IPS-NIHi7 (cell line): Measurements from ENCODE around the gene NTSR1.
A peak's percentile ranks its signal among the peaks of the same experiment; 100 is the strongest.

Source experiments
- DNase-seq: peaks from one replicate; pipeline ENCODE4 v3.0.0; 2012; ENCODE audit warnings: mixed read lengths; ENCODE audit errors: extremely low spot score

NTSR1 gene

GRCh38 chr20:62693524-62693922 lies 15.1 kb upstream of the NTSR1 start:
- no peak for DNase-seq

- no peak for DNase-seq
Measured at GRCh38 chr20:62694106-62694505, 14.5 kb upstream of the NTSR1 start.

DNA sequence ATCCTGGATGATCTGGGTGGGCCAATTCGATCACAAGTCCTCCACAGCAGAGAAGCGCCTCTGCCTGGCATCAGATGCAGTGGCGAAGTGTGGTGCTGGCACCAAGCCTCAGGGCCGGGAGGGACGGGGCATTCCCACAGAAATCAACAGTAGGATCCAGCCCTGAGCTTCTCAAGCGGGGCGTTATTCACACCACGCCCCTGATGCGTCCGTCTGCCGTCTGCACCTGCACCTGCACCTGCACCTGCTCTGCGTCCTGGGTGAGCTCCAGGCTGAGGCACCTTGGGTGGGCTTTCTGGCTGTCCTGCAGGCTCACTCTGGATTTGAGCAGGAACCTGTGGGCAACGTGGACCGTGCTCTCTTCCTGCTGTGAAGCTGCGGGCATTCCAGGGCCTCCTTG lies 13.8 kb upstream of the NTSR1 start:
- no peak for DNase-seq

- no peak for DNase-seq
Measured at GRCh38 chr20:62695448-62696414, 12.9 kb upstream of the NTSR1 start.

DNA sequence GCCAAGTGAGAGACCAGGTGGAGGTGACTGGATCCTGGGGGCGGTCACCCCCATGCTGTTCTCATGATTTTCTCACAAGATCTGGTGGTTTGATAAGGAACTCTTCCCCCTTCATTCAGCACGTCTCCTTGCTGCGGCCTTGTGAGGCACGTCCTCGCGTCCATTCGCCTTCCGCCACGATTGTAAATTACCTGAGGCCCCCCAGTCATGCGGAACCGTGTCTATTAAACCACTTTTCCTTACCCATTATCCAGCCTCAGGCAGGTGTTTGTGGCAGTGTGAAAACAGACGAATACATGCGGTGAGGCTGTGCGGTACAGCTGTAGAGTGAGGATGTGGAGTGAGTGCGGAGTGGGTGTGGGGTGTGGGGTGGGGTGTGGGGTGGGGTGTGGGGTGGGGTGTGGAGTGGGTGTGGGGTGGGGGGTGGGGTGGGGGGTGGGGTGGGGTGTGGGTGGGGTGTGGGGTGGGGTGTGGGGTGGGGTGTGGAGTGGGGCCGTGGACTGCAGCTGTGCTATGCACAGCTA lies 12.1 kb upstream of the NTSR1 start:
- no peak for DNase-seq

DNA sequence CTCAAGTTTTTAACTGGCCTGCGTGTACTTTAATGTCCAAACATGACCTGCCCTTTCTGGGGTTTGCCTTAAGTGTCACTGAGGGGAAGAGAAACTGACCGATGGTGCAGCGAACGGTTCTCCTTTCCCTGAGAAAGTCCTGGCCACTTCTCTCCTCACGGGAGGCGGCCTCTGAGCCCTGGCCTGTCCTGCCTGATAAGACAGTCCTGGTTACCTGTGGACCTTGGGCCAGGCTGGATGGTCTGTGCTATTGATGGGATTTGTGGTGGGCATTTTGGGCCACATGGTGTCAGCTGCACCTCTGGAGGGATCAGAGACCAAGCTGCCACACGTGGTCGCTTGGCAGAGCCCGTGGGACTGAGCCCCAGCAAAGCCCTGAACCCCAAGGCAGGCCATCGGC lies 11.6 kb upstream of the NTSR1 start:
- no peak for DNase-seq

DNA sequence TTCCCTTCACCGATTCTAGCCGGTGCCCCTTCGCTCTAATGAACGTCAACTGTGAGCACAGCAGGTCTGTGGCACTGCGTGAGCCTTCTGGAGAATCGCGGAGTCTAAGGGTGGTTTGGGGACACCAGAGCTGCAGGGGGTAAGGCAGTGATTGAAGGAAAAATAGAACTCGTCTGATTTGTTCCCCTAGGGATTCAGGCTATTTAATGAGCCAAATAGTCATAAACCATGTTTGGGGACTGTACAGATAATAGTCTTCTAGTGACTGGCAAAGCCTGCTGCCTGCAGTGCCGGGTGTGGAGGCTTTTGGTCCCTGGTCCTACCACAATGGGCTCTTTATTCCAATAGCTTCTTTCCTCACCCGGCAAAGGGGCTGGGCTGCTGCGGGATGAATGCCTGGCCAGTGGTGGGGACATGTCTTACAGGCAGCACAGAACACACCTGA lies 11.1 kb upstream of the NTSR1 start:
- no peak for DNase-seq

- DNase-seq = no peak
Measured at GRCh38 chr20:62698231-62698630, 10.4 kb upstream of the NTSR1 start.

GRCh38 chr20:62699296-62699695 lies 9.3 kb upstream of the NTSR1 start:
- no peak for DNase-seq

DNA sequence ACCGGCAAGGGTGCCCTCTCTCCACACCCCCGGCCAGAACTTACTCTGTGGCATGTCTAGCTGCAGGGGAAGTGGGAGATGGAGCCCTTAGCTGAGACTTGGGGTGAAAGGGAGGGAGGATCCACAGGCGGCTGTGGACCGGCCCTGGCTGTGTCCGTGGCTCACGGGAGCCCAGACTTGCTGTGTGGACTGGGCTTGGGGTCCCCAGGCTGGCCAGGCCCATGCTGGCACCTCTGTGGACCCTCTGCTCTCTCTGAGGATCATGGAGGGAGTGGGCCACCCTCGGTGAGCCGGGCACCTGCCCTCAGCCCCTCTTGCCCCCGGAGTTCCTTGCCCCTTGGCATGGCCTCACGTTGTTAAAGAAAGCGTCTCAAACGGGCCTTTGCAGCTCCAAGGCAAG lies 8.9 kb upstream of the NTSR1 start:
- no peak for DNase-seq

DNA sequence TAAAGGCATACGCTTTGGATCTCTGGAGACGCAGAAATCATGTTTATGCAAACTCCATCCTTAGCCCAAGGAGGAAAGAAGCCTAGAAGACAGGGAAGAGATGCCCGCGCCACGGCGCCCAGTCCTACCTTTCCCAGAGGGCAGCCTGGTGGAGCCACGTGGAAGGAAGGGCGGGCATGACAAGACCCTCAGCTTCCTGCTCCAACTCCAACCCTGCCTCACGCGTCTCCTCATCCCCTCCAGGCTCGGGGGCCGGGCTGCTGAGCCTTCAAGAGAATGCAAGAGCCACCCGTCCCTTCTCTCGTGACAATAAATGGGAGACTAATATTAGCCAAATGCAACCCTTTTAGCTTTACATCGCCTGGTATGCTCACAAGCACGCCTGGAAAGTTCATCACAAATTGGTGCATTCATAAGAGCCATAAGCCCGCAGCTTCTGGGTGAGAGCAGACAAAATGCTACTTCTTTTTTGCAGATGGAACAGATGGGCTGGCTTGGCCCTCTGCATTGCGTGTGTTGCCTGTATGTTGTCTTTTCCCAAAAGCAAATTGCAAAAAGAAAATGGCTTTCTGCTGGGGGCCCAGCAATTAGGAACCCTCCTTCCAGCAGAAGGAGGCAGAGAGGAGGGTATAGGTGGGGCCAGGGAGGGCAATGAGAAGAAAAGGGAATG lies 8.2 kb upstream of the NTSR1 start:
- DNase-seq = no peak

DNA sequence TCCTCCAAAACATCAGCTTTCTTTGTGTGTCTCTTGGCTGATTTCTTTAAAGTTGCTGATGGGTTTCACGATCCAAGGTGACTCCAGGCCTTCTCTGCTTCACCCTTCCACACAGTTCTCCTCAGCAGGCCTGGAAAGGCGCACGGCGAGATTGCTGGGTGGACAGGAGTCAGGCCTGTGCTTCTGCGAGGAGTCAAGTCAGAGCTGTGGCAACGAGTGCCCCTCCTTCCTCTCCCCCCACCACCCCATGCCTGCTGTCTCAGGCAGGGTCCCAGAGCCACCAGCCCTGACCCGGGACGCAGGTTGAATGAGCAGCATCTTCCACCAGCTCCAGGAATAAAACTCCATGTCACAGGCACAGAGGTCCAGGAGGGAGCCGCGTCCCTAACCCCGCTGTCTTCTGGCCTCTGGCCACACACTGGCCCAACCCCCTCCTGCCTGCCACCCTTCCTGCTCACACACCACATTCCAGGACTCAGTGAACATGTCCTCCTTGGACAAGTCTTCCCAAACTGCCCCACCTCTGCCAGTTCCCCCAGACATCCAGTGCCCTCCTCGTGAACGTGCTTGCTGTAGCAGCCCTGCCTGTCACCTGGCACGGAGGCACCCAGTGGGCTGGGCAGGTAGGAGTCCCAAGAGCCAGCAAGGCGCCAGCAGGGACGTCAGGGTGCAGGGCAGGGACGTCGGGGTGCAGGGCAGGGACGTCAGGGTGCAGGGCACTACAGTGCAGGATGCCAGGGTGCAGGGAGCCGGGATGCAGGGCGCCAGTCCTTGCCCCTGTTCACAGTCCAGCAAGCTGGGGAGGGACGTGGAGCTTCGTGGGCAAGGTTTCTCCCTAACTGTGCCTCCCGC lies 7.2 kb upstream of the NTSR1 start:
- no peak for DNase-seq

GRCh38 chr20:62702013-62702300 lies 6.7 kb upstream of the NTSR1 start:
- DNase-seq = no peak

GRCh38 chr20:62702895-62703852 lies 5.5 kb upstream of the NTSR1 start:
- DNase-seq = no peak

GRCh38 chr20:62703853-62704228 lies 4.8 kb upstream of the NTSR1 start:
- no peak for DNase-seq

DNA sequence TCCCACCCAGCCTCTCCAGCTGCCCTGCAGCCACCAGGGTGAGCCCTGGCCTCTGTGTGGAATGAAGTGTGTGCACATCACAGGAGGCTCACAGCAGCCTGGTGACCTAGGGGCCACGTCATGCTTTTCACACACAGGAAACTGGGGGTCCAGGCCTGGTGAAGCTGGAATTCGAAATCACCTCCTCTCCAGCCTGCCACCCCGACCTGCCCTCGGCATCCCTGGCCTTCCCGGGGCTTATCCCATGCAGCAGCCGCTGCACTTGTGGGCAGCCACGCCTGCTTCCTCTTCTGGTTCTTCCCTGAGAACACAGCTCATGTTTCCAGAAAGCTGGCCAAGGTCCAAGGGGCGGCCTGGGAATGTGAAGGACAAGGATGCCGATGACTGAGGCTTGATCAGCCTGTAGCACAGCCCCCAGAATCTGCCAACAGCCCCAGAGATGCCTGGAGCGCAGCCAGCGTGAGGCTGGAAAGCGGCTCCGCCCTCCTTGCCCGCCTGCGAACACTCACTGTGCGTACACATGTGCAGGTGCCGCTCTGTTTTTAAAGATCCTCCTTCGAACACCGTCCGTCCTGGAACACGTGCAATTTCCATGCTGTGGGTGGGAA lies 4.2 kb upstream of the NTSR1 start:
- DNase-seq = no peak

- no peak for DNase-seq
Measured at GRCh38 chr20:62705627-62706026, 3.0 kb upstream of the NTSR1 start.

GRCh38 chr20:62706344-62706743 lies 2.3 kb upstream of the NTSR1 start:
- no peak for DNase-seq

DNA sequence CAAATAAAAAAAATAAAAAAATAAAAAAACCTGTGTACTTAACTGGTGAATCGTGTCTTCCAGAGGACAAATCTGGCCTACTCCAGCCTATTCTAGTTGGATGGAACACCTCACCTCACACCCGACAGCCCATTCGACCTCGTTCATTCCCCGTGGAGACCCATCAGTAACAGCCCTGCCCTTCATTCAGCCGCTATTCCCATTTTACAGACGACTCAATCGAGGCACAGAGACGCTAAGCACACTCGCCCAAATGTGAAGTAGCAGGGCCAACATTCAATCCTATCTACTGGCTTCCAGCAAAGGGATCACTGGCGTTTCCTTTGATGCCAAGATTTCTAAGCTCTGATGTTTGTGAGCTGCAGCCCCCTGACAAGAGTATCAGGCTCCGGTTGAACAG lies 1.8 kb upstream of the NTSR1 start:
- DNase-seq = no peak

- DNase-seq = peak; percentile 38
Measured at GRCh38 chr20:62707276-62707920, 1.2 kb upstream of the NTSR1 start.
